Measurements from ENCODE around the gene GYPC.
"Not testable (repeated sequence)": the region's sequence is repeated elsewhere in the genome, so short reads cannot be mapped to it uniquely, and the experiment has no call there.

Gene GYPC

DNA sequence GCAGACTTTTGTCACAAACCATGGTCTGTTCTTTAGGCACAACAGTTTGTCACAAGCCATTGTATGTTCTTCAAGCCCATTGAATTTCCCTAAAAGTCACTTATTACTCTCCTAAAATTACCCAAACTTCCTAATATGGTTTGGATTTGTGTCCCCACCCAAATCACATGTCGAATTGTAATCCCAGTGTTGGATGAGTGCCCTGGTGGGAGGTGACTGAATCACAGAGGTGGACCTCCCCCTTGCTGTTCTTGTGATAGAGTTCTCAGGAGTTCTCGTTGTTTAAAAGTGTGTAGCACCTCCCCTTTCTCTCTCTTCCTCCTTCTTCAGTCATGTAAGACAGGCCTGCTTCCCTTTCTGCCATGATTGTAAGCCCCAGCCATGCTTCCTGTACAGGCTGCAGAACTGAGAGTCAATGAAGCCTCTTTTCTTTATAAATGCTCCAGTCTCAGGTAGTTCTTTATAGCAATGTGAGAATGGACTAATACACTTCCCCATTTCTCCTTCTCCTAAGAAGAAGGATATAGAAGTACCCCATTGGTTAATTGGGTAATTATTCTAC lies 11.2 kb upstream of the GYPC start:
- H3K4me1 ChIP-seq (ENCODE audit: insufficient read depth, low read length, poor library complexity, severe bottlenecking) = no peaks in the 10 kb centered on the region
- no peaks in the 10 kb centered on the region for H3K36me3 ChIP-seq (ENCODE audit: insufficient read depth, low read length)
- no peaks in the 10 kb centered on the region for H3F3A ChIP-seq (ENCODE audit: low read depth)
- no peaks in the 10 kb centered on the region for H3K9me3 ChIP-seq (ENCODE audit: insufficient read depth, low read depth, low read length)
- no peaks in the 10 kb centered on the region for H3K9me2 ChIP-seq (replicated peaks; ENCODE audit: low read depth, low read length)
- peak overlapping the region; percentile 70; the same call in 1 of the 2 replicates for H2AFZ ChIP-seq (ENCODE audit: low read length)
- no peak overlapping the region for H3K9ac ChIP-seq (ENCODE audit: low read depth, low read length, poor library complexity, severe bottlenecking)
- H3K4me3 ChIP-seq (ENCODE audit: low read length, poor library complexity, severe bottlenecking) = no peak overlapping the region
- no peaks in the 10 kb centered on the region for H3K79me2 ChIP-seq (ENCODE audit: insufficient read depth, low read length)
- TF ChIP-seq EZH2phosphoT487 (IDR thresholded peaks at IDR 0.05; ENCODE audit: borderline replicate concordance) = no peak
- TF ChIP-seq, protein P1, sequence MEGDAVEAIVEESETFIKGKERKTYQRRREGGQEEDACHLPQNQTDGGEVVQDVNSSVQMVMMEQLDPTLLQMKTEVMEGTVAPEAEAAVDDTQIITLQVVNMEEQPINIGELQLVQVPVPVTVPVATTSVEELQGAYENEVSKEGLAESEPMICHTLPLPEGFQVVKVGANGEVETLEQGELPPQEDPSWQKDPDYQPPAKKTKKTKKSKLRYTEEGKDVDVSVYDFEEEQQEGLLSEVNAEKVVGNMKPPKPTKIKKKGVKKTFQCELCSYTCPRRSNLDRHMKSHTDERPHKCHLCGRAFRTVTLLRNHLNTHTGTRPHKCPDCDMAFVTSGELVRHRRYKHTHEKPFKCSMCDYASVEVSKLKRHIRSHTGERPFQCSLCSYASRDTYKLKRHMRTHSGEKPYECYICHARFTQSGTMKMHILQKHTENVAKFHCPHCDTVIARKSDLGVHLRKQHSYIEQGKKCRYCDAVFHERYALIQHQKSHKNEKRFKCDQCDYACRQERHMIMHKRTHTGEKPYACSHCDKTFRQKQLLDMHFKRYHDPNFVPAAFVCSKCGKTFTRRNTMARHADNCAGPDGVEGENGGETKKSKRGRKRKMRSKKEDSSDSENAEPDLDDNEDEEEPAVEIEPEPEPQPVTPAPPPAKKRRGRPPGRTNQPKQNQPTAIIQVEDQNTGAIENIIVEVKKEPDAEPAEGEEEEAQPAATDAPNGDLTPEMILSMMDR (conservative IDR thresholded peaks at IDR 0.05; ENCODE audit: low read length) = no peak
- no peaks in the 10 kb centered on the region for H3K27me3 ChIP-seq (ENCODE audit: insufficient read depth, low read length, poor library complexity, severe bottlenecking)
- no peak overlapping the region for H3K4me2 ChIP-seq (ENCODE audit: low read depth, low read length, poor library complexity, severe bottlenecking)
- no peaks in the 10 kb centered on the region for H4K20me1 ChIP-seq (ENCODE audit: insufficient read depth, low read length, poor library complexity, severe bottlenecking)

DNA sequence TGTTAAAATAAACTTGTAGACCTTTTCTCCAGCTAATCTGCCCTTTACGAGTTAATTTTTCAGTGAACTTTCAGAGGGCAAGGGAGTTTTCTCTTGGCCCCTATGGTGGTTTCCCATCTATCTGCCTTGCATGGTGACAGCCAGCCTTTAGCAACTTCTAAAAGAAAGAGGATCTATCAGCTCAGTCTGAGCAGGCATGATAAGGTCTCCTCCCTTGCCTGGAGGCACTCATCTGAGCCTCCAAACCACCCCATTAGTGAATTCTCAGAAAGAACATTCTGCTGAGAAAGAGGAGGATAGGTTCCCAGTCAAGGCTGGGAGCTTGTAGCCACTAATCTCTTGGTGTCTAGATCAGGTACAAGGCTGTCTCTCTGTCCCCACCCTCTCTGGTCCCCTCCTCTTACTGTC lies 10.7 kb upstream of the GYPC start:
- Histone ChIP-seq H3K36me3 (ENCODE audit: insufficient read depth, low read length) (no peaks in the 10 kb centered on the region), H3F3A (ENCODE audit: low read depth) (no peaks in the 10 kb centered on the region), H3K4me1 (ENCODE audit: insufficient read depth, low read length, poor library complexity, severe bottlenecking) (no peaks in the 10 kb centered on the region), H3K27me3 (ENCODE audit: insufficient read depth, low read length, poor library complexity, severe bottlenecking) (no peaks in the 10 kb centered on the region), H4K20me1 (ENCODE audit: insufficient read depth, low read length, poor library complexity, severe bottlenecking) (no peaks in the 10 kb centered on the region), H3K9me2 (replicated peaks; ENCODE audit: low read depth, low read length) (no peaks in the 10 kb centered on the region), H3K9ac (ENCODE audit: low read depth, low read length, poor library complexity, severe bottlenecking) (no peak overlapping the region), H3K4me3 (ENCODE audit: low read length, poor library complexity, severe bottlenecking) (no peak overlapping the region), H3K9me3 (ENCODE audit: insufficient read depth, low read depth, low read length) (no peaks in the 10 kb centered on the region), H3K79me2 (ENCODE audit: insufficient read depth, low read length) (no peaks in the 10 kb centered on the region), H2AFZ (ENCODE audit: low read length) (peak overlapping the region; percentile 70; the same call in 1 of the 2 replicates), H3K4me2 (ENCODE audit: low read depth, low read length, poor library complexity, severe bottlenecking) (no peak overlapping the region)
- TF ChIP-seq, protein P1 (conservative IDR thresholded peaks at IDR 0.05; ENCODE audit: low read length) = no peak
- no peak for TF ChIP-seq EZH2phosphoT487 (IDR thresholded peaks at IDR 0.05; ENCODE audit: borderline replicate concordance)

DNA sequence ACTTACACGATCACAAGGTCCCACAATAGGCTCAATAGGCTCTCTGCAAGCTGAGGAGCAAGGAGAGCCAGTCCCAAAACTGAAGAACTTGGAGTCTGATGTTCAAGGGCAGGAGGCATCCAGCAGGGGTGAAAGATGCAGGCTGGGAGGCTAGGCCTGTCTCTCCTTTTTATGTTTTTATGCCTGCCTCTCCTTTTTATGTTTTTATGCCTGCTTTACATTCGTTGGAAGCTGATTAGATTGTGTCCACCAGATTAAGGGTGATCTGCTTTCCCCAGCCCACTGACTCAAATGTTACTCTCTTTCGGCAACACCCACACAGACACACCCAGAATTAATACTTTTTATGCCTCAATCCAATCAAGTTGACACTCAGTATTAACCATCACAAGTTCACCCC lies 9.9 kb upstream of the GYPC start:
- H3K9ac ChIP-seq (ENCODE audit: low read depth, low read length, poor library complexity, severe bottlenecking) = no peak overlapping the region
- no peaks in the 10 kb centered on the region for H3K9me2 ChIP-seq (replicated peaks; ENCODE audit: low read depth, low read length)
- no peak overlapping the region for H3K4me2 ChIP-seq (ENCODE audit: low read depth, low read length, poor library complexity, severe bottlenecking)
- no peaks in the 10 kb centered on the region for H3K4me1 ChIP-seq (ENCODE audit: insufficient read depth, low read length, poor library complexity, severe bottlenecking)
- no peaks in the 10 kb centered on the region for H3F3A ChIP-seq (ENCODE audit: low read depth)
- H2AFZ ChIP-seq (ENCODE audit: low read length) = no peak overlapping the region
- no peaks in the 10 kb centered on the region for H4K20me1 ChIP-seq (ENCODE audit: insufficient read depth, low read length, poor library complexity, severe bottlenecking)
- no peaks in the 10 kb centered on the region for H3K27me3 ChIP-seq (ENCODE audit: insufficient read depth, low read length, poor library complexity, severe bottlenecking)
- no peaks in the 10 kb centered on the region for H3K9me3 ChIP-seq (ENCODE audit: insufficient read depth, low read depth, low read length)
- no peaks in the 10 kb centered on the region for H3K36me3 ChIP-seq (ENCODE audit: insufficient read depth, low read length)
- no peak for TF ChIP-seq EZH2phosphoT487 (IDR thresholded peaks at IDR 0.05; ENCODE audit: borderline replicate concordance)
- TF ChIP-seq, protein P1 (conservative IDR thresholded peaks at IDR 0.05; ENCODE audit: low read length) = no peak
- no peak overlapping the region for H3K4me3 ChIP-seq (ENCODE audit: low read length, poor library complexity, severe bottlenecking)
- no peaks in the 10 kb centered on the region for H3K79me2 ChIP-seq (ENCODE audit: insufficient read depth, low read length)

DNA sequence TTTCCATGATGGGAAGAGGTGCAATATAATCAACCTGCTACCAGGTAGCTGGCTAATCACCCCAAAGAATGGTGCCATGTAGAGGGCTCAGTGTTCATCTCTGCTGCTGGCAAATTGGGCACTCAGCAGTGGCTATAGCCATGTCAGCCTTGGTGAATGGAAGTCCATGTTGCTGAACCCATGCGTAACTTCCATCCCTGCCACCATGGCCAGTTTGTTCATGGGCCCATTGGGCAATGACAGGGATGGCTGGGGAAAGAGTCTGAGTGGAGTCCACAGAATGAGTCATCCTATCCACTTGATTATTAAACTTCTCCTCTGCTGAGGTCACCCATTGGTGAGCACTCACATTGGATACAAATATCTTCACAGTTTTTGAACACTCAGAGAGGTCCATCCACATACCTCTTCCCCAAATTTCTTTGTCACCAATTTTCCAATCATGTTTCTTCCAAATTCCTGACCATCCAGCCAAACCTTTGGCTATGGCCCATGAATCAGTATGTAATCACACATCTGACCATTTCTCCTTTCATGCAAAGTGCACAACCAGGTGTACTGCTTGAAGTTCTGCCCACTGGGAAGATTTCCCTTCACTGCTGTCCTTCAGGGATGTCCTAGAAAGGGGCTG lies 8.1 kb upstream of the GYPC start:
- not testable (repeated sequence) for H3K4me1 ChIP-seq (ENCODE audit: insufficient read depth, low read length, poor library complexity, severe bottlenecking); H3K36me3 ChIP-seq (ENCODE audit: insufficient read depth, low read length); H3K79me2 ChIP-seq (ENCODE audit: insufficient read depth, low read length); H4K20me1 ChIP-seq (ENCODE audit: insufficient read depth, low read length, poor library complexity, severe bottlenecking); H3K9me2 ChIP-seq (replicated peaks; ENCODE audit: low read depth, low read length); H3K9me3 ChIP-seq (ENCODE audit: insufficient read depth, low read depth, low read length); H3K27me3 ChIP-seq (ENCODE audit: insufficient read depth, low read length, poor library complexity, severe bottlenecking); H3K9ac ChIP-seq (ENCODE audit: low read depth, low read length, poor library complexity, severe bottlenecking); H3F3A ChIP-seq (ENCODE audit: low read depth); H3K4me3 ChIP-seq (ENCODE audit: low read length, poor library complexity, severe bottlenecking); H2AFZ ChIP-seq (ENCODE audit: low read length); H3K4me2 ChIP-seq (ENCODE audit: low read depth, low read length, poor library complexity, severe bottlenecking)

DNA sequence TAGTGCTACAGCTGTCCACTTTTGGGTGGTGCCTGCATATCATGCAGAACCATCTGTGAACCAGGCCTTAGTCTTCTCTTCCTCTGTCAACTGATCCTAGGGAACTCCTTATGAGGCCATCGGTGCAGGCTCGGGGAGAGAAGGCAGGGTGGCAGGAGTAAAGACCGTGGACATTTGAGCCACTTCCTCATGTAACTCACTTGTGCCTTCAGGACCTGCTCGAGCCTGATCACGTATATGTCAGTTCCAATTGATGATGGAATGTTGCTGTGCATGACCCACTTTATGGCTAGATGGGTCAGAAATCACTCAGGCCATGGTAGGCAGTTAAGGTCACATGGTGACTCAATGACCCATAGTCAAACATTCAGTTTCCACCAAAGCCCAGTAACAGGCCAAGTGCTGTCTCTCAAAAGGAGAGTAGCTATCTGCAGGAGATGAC lies 7.6 kb upstream of the GYPC start:
- H3K4me3 ChIP-seq (ENCODE audit: low read length, poor library complexity, severe bottlenecking); H2AFZ ChIP-seq (ENCODE audit: low read length); H3F3A ChIP-seq (ENCODE audit: low read depth); H3K4me2 ChIP-seq (ENCODE audit: low read depth, low read length, poor library complexity, severe bottlenecking); H3K27me3 ChIP-seq (ENCODE audit: insufficient read depth, low read length, poor library complexity, severe bottlenecking); H3K9me2 ChIP-seq (replicated peaks; ENCODE audit: low read depth, low read length); H4K20me1 ChIP-seq (ENCODE audit: insufficient read depth, low read length, poor library complexity, severe bottlenecking); H3K36me3 ChIP-seq (ENCODE audit: insufficient read depth, low read length); H3K79me2 ChIP-seq (ENCODE audit: insufficient read depth, low read length); H3K4me1 ChIP-seq (ENCODE audit: insufficient read depth, low read length, poor library complexity, severe bottlenecking); H3K9me3 ChIP-seq (ENCODE audit: insufficient read depth, low read depth, low read length); H3K9ac ChIP-seq (ENCODE audit: low read depth, low read length, poor library complexity, severe bottlenecking): not testable (repeated sequence)
